ENCODE results near the gene MLPH.

MLPH gene

GRCh38 chr2:237566401-237567235 lies 79.6 kb downstream of the MLPH start, which contains the start of gene PRLH:
Gene PRLH (plus strand): TSS chr2:237566574. CDS start chr2:237566574, 0 bp downstream.
- TF ChIP-seq, protein P1, sequence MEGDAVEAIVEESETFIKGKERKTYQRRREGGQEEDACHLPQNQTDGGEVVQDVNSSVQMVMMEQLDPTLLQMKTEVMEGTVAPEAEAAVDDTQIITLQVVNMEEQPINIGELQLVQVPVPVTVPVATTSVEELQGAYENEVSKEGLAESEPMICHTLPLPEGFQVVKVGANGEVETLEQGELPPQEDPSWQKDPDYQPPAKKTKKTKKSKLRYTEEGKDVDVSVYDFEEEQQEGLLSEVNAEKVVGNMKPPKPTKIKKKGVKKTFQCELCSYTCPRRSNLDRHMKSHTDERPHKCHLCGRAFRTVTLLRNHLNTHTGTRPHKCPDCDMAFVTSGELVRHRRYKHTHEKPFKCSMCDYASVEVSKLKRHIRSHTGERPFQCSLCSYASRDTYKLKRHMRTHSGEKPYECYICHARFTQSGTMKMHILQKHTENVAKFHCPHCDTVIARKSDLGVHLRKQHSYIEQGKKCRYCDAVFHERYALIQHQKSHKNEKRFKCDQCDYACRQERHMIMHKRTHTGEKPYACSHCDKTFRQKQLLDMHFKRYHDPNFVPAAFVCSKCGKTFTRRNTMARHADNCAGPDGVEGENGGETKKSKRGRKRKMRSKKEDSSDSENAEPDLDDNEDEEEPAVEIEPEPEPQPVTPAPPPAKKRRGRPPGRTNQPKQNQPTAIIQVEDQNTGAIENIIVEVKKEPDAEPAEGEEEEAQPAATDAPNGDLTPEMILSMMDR (IDR thresholded peaks at IDR 0.05; ENCODE audit: low read depth, low read length), result no peak
- no peak for DNase-seq (ENCODE audit: low read depth in 2 of 2)
- H3K4me3 ChIP-seq (replicated peaks in 1 of 2; ENCODE audit: low read depth in 2 of 2, low read length in 2 of 2), result no peak within 1 kb of the TSS

DNA sequence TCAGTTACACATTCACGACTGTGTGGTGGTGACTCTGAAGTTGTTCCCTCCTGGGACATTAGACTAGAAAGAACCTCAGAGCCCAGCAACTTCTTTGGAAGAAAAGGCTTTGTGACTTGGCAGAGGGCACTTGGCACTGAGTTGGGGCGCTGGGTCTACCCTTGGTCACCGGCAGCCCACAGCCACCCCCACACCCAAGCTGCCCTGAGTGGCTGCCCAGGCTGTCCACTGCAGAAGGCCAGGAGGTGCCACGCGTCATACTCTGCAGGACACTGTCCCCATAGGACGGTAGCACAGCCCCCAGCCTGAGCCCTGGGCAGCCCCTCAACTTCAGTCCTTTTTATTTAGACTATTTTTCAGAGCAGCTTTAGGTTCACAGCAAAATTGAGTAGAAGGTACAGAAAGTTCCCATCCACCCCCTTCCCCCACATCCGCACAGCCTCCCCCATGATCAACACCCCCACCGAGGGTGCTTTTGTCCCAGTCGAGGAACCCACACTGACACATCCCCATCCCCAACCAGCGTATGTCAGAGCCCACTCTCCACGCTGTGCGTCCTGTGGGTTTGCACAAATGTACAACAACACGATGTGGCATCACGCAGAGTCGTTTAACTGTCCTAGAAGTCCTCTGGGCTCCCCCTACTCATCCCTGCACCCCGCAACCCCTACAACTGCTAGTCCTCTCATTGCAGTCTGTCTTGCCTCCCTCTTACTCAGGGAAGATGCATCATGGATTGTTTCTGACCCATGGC lies 80.4 kb downstream of the MLPH start:
- TF ChIP-seq, protein P1 (IDR thresholded peaks at IDR 0.05; ENCODE audit: low read depth, low read length), result no peak
- H3K4me3 ChIP-seq (replicated peaks in 1 of 2; ENCODE audit: low read depth in 2 of 2, low read length in 2 of 2), result no peak overlapping the region
- DNase-seq (ENCODE audit: low read depth in 2 of 2), result no peak

DNA sequence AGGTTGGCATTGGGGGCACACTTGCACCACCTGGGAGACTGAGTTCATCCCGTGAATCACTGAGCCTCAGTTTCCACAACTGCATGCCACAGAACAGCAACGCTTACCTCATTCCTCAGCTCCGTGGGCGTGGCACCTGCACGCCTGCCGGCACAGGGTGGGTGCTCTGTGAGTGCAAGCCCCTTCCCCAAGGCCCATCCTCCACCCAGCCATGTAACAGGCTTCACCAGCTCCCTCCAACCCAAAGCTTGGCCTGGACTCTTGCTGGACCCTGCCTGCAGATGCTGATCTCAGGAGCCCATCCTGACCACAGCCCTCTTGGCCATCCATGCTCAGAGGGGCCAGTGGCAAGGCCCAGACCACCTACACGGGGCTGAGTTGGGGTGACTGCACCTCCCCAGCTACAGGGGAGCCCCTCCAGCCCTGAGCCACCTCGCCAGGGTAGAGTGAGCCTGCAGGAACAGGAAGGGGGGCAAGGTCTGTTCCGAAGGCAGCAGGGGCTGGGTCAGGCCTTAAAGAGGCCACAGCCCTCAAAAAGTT lies 81.1 kb downstream of the MLPH start:
- H3K4me3 ChIP-seq (replicated peaks in 1 of 2; ENCODE audit: low read depth in 2 of 2, low read length in 2 of 2), result no peak overlapping the region
- TF ChIP-seq, protein P1 (IDR thresholded peaks at IDR 0.05; ENCODE audit: low read depth, low read length), result no peak
- no peak for DNase-seq (ENCODE audit: low read depth in 2 of 2)

- no peak overlapping the region for H3K4me3 ChIP-seq (replicated peaks in 1 of 2; ENCODE audit: low read depth in 2 of 2, low read length in 2 of 2)
- TF ChIP-seq, protein P1 (IDR thresholded peaks at IDR 0.05; ENCODE audit: low read depth, low read length), result no peak
- no peak for DNase-seq (ENCODE audit: low read depth in 2 of 2)
Observed at GRCh38 chr2:237569041-237569440, 82.0 kb downstream of the MLPH start.

DNA sequence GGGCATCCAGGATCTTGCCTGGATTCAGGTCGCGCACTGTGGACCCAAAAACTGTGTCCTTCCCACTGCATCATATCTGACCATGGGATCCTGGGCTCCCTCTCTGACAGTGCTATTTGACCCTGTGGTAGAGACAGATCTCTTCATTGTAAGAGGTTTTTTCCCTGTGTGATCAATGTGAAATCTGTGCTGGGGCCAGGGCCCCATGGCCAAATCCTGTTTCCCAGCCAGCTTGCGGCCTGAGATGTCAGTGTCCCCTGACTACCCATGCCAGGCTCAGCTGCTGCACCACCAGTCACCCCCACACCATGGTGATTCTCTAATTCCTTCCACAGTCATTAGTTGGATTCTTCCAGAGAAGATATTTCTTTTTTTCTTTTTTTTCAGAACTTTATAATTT lies 82.8 kb downstream of the MLPH start:
- no peak overlapping the region for H3K4me3 ChIP-seq (replicated peaks in 1 of 2; ENCODE audit: low read depth in 2 of 2, low read length in 2 of 2)
- no peak for DNase-seq (ENCODE audit: low read depth in 2 of 2)
- TF ChIP-seq, protein P1 (IDR thresholded peaks at IDR 0.05; ENCODE audit: low read depth, low read length), result no peak

DNA sequence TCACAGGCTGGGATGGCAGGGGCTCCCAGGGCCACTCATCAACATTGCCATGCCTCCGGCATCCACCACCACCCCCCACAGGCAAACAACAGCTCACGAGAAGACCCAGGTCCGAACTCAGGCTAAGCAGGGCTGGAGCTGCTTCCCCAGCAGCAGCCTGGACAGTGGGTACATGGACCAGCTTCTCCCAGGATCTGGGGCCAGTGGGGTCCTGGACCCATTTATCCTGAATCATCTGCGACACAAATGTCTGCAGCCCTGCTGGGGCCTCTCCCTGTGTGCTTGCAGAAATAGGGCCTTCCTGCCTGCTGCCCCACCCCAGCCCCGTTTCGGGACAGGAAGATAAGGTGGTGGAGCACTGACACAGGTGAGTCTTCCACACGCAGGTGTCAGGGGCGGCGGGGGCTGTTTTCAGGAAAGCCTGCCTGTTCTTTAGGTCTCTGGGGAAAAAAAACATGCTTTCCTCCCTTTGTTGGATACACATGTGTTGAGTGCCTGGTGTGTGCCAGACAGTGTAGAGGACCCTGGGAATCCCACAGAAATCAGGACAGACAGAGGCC lies 83.8 kb downstream of the MLPH start:
- TF ChIP-seq, protein P1 (IDR thresholded peaks at IDR 0.05; ENCODE audit: low read depth, low read length), result no peak
- DNase-seq (ENCODE audit: low read depth in 2 of 2), result no peak
- no peak overlapping the region for H3K4me3 ChIP-seq (replicated peaks in 1 of 2; ENCODE audit: low read depth in 2 of 2, low read length in 2 of 2)

All from cardiac fibroblast (primary cell).